HS-5 (cell line): ENCODE measurements around the gene RAPGEF1.
A peak's percentile ranks its signal among the peaks of the same experiment; 100 is the strongest.

Experiments
- DNase-seq: peaks from one replicate; pipeline ENCODE4 v3.0.0-alpha.2; 2012; ENCODE audit warnings: low read depth

Gene RAPGEF1

DNA sequence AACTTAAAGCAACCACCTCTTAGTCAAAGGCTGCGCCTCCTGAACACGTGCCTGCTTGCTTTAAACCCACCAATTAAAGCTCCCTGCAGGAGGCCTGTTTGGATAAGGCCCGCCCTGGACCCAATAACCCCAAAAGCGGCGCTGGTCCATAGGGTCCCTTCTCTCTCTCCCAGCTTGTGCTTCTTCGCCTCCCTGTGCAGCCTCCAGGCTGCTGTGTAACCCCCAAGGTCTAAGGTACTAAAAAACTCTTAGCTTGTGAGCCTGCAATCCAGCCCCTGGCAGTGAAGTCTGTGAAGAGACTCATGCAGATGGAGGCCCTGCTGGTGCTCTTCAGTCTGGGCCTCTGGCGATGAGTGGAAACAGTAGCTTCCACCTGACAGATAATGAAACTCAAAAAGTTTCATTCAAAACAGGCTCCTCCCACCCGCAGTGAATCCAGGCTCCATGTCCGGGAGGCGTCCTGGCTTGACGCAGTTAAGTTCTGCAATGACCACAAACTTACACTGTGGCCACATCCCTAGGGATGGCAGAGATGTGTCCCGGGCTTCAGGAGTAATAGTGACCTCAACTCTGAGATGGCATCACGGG lies 97.3 kb downstream of the RAPGEF1 start:
- no peak for DNase-seq

GRCh38 chr9:131641618-131642495 lies 98.0 kb downstream of the RAPGEF1 start:
- DNase-seq: no peak

GRCh38 chr9:131640438-131641137 lies 99.3 kb downstream of the RAPGEF1 start:
- DNase-seq: peak; percentile 56

- DNase-seq: no peak
Observed at GRCh38 chr9:131639769-131640437, 100.0 kb downstream of the RAPGEF1 start.

- no peak for DNase-seq
Observed at GRCh38 chr9:131636593-131636992, 103.3 kb downstream of the RAPGEF1 start.

DNA sequence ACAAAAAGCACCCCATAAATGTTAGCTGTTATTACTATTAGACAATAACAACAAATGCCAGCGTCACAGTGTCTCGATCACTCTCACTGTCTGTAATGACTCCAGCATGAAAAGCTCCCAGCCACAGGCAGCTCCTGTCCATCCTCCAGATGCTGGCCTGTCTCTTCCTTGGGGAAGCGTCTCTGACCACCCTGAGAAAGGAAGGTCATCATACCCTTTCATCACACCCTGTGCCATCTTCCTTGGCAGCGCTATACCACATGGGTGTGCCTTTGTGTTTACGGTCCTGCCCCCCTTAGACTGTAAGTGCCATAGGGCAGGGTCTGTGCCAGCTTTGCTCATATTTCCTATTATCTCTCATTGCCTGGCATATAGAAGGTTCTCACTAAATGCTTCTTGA lies 104.0 kb downstream of the RAPGEF1 start:
- no peak for DNase-seq

DNA sequence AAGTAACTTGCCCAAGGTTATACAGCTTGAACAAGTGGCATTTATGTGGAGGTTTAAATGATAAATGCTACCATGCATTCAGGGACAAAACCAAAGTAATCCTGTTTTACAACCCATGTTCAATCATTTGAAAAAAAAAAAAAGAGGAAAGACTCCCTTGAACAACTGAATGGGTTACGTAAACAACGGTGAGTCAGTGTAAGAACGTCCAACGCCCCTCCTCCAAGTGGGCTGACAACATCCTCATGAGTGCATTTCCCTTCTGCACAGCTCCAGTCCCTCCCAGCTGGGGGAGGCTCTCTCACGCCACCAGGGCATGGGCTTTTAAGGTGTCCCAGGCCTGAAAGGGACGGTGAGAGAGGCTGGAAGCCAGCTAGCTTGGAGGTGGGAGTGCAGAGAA lies 104.6 kb downstream of the RAPGEF1 start:
- peak; percentile 93 for DNase-seq

DNA sequence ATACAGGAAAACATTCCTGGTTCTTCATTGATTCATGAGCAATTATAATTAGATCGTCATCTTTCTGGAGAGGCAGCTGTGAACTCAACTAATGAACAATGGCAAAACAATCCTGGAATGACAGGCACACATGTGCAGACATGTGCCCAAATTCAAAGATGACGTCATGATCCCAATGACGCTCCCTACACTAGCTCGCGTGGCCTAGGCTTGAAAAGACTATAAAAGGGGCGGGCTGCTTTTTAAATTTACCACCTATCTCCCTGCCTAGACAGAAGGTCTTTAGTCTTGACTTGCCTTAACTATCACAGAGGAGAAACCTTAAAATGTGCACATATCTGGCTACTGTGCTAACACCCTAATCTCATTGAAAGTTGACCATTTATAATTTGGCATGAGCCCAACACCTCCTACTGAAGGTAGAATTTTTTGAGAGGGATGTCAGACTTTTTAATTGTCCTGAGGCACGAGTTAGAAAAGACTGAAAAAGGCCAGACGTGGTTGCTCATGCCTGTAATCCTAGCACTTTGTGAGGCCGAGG lies 106.3 kb downstream of the RAPGEF1 start:
- DNase-seq: no peak

DNA sequence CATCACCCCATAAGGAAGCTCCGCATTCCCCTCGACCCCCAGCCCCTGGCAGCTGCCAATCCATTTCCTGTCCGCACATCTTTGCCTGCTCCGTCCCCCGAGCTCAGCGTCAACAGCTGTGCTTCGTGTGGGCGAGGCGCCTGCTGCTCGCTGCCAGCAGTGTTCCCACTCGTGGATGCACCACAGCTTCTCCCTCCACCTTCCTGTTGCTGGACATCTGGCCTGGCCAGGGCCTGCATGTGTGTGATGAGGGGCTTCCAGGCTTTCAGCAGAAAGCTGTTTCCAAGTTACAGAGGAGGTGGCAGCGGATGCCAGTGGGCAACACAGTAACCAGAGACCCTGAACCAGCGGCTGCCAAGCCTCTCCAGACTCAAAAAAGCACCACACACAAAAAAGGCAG lies 108.6 kb downstream of the RAPGEF1 start:
- DNase-seq: no peak

GRCh38 chr9:131630205-131630831 lies 109.6 kb downstream of the RAPGEF1 start:
- no peak for DNase-seq

DNA sequence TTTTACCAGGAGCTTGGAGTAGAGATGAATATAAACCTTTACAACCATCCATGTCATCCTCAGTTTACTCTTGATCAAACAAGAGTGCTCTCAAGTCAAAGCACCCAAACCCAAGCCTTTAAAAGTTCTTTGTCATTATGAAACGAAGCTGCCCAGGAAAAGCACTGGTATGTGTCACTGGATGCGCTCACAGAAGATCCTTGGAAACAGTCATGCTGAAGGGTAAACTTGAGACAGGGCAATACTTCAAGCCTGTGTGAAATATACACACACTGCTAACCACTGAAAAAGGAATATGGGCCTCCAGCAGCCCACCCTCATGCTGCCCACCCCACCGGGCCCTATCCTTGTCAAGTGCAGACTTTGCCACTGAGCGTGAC lies 110.1 kb downstream of the RAPGEF1 start:
- DNase-seq: no peak

GRCh38 chr9:131629226-131629500 lies 110.7 kb downstream of the RAPGEF1 start:
- no peak for DNase-seq

GRCh38 chr9:131628459-131629225 lies 111.2 kb downstream of the RAPGEF1 start:
- DNase-seq: no peak

- peak; percentile 46 for DNase-seq
Observed at GRCh38 chr9:131627648-131628458, 112.0 kb downstream of the RAPGEF1 start.

DNA sequence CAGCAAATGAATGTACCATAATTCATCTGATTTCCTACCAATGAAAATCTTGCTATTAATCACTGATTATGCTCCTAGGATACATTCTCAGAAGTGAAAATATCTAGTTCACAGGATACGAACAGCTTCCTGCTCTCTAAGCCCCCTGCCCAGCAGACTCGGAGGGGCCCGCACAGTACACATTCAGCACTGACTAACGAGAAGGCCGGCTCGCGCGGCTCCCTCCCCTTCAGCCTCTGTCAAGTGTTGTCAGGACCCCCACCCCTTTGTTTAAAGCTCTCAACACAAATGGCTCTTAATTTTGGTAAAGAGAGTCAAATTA lies 112.6 kb downstream of the RAPGEF1 start:
- DNase-seq: no peak

- DNase-seq: no peak
Observed at GRCh38 chr9:131625790-131626670, 113.8 kb downstream of the RAPGEF1 start.

DNA sequence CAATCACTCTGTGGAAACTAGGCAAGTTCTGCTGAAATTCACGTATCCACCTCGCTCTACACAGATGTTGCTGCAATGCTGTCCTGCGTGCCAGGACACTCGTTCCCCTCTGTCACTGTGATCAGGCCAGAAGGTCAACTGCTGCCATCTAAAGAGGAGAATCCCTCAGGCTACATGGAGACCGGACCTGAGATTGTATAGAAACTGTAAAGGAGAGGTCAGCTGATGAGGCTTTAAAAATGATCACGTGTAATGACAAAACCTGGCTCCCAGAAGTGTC lies 114.4 kb downstream of the RAPGEF1 start:
- DNase-seq: no peak

GRCh38 chr9:131624636-131625507 lies 115.0 kb downstream of the RAPGEF1 start:
- DNase-seq: no peak
